Karpas-422 (cell line): ENCODE data around the gene LRRC38. TPM values are rescaled to one million over a fixed set of nuclear protein-coding genes. Genes with fewer than 3 reads are reported as not detected.

ENCODE experiments used
- DNase-seq: peaks from one replicate; pipeline ENCODE4 v3.0.0-alpha.2; 2015
- H2AFZ ChIP-seq: fragments of 200-600 bp; sonication (generic); 2 replicates; pipeline ENCODE4 v1.6.1; 2014; ENCODE audit warnings: antibody characterized with exemption, low read length, mixed read lengths
- H3K27ac ChIP-seq: fragments of 200-600 bp; sonication (generic); 2 replicates; pipeline ENCODE4 v1.5.1; 2014; ENCODE audit warnings: mild to moderate bottlenecking, low read length, moderate library complexity
- H3K27me3 ChIP-seq: fragments of 200-600 bp; sonication (generic); 2 replicates; pipeline ENCODE4 v1.6.1; 2014; ENCODE audit warnings: low read length, mixed read lengths
- H3K36me3 ChIP-seq: fragments of 200-600 bp; sonication (generic); 2 replicates; pipeline ENCODE4 v1.6.1; 2014; ENCODE audit warnings: low read length, mixed read lengths; ENCODE audit not compliant: insufficient read depth
- H3K4me1 ChIP-seq: fragments of 200-600 bp; sonication (generic); 2 replicates; pipeline ENCODE4 v1.6.1; 2014; ENCODE audit warnings: mild to moderate bottlenecking, low read length, mixed read lengths
- H3K4me2 ChIP-seq: fragments of 200-600 bp; sonication (generic); 2 replicates; pipeline ENCODE4 v1.6.1; 2014; ENCODE audit warnings: low read length, low read depth, mild to moderate bottlenecking; ENCODE audit not compliant: poor library complexity, severe bottlenecking
- H3K4me3 ChIP-seq: fragments of 200-600 bp; sonication (generic); 2 replicates; pipeline ENCODE4 v1.5.1; 2014; ENCODE audit warnings: mild to moderate bottlenecking, antibody characterized with exemption, low read length, mixed read lengths
- H3K79me2 ChIP-seq: fragments of 200-600 bp; sonication (generic); 2 replicates; pipeline ENCODE4 v1.6.1; 2014; ENCODE audit warnings: mild to moderate bottlenecking, low read length, mixed read lengths
- H3K9ac ChIP-seq: fragments of 200-600 bp; sonication (generic); 2 replicates; pipeline ENCODE4 v1.6.0; 2014; ENCODE audit warnings: low read length
- H3K9me2 ChIP-seq: fragments of 200-600 bp; sonication (generic), shearing (Covaris generic); replicated peaks from 2 replicates; pipeline ENCODE4 v1.6.0; 2014; ENCODE audit warnings: mild to moderate bottlenecking, low read length, moderate library complexity; ENCODE audit not compliant: insufficient read depth
- H3K9me3 ChIP-seq: fragments of 300-700, 200-600 bp; sonication (generic); 2 replicates; pipeline ENCODE4 v1.6.1; 2014; ENCODE audit warnings: low read length, mixed read lengths
- H4K20me1 ChIP-seq: fragments of 200-600 bp; sonication (generic); 2 replicates; pipeline ENCODE4 v1.6.1; 2014; ENCODE audit warnings: mild to moderate bottlenecking, antibody characterized with exemption, low read length, low read depth; ENCODE audit not compliant: insufficient read depth
- total RNA-seq: library from RNA; depleted of rRNA; stranded (reverse); fragments of >200 nt; shearing (Covaris generic); gene quantifications from 2 replicates; pipeline ENCODE4 v1.2.3, GENCODE V29; 2014; ENCODE audit warnings: low replicate concordance

The LRRC38 gene
- total RNA-seq, 1 experiment from 2014 or later: not detected

DNA sequence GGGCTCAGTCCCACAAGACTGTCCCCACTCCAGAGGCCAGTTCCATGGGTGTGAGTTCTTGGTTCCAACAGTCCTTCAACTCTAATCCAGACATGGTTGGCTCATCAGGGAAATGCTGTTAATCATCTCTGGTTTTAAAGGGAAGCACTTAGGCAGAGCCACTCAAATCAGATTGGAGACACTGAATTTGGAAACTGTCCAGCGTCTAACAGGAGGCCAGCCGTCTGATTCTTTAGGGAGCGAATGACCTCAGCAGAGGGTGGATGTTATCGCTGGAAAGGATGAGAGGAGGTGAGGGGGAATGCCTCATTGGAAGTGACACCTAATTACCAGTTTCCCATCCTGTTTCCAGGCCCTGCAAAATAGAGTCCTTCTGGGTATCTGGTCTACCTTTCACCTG is 22.8 kb upstream of the LRRC38 start:
- no peaks in the 10 kb centered on the region for H4K20me1 ChIP-seq
- no peak overlapping the region for H3K4me2 ChIP-seq
- H3K4me1 ChIP-seq: no peaks in the 10 kb centered on the region
- no peaks in the 10 kb centered on the region for H3K36me3 ChIP-seq
- H2AFZ ChIP-seq: no peak overlapping the region
- DNase-seq: no peak
- H3K9me3 ChIP-seq: no peaks in the 10 kb centered on the region
- H3K9ac ChIP-seq: no peak overlapping the region
- H3K27ac ChIP-seq: no peak overlapping the region
- H3K4me3 ChIP-seq: no peak overlapping the region
- no peaks in the 10 kb centered on the region for H3K27me3 ChIP-seq
- H3K9me2 ChIP-seq: no peaks in the 10 kb centered on the region
- H3K79me2 ChIP-seq: no peaks in the 10 kb centered on the region

DNA sequence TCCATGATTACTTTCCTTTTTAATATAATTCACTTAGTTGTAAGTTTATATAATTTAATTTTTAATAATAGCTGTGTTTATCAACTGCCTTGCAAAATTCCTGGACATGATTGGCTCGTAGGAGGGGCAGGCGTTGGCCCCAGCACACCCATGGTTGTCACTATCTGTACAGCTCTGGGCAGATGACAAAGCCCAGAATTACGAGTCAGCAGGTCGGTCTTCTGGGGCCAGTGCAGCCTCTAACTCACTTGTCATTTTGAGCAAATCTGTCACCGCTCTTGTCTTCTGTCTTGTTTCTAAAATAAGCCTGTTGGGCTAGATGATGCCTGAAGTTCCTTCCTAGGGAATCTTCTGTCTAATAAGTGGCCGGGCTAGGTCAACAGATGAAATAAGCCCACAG is 21.4 kb upstream of the LRRC38 start:
- no peak overlapping the region for H3K4me2 ChIP-seq
- H3K4me1 ChIP-seq: no peaks in the 10 kb centered on the region
- no peak overlapping the region for H3K9ac ChIP-seq
- no peaks in the 10 kb centered on the region for H3K9me2 ChIP-seq
- DNase-seq: no peak
- H3K9me3 ChIP-seq: no peaks in the 10 kb centered on the region
- no peak overlapping the region for H2AFZ ChIP-seq
- no peaks in the 10 kb centered on the region for H3K27me3 ChIP-seq
- H4K20me1 ChIP-seq: no peaks in the 10 kb centered on the region
- no peak overlapping the region for H3K27ac ChIP-seq
- H3K4me3 ChIP-seq: no peak overlapping the region
- H3K79me2 ChIP-seq: no peaks in the 10 kb centered on the region
- H3K36me3 ChIP-seq: no peaks in the 10 kb centered on the region

DNA sequence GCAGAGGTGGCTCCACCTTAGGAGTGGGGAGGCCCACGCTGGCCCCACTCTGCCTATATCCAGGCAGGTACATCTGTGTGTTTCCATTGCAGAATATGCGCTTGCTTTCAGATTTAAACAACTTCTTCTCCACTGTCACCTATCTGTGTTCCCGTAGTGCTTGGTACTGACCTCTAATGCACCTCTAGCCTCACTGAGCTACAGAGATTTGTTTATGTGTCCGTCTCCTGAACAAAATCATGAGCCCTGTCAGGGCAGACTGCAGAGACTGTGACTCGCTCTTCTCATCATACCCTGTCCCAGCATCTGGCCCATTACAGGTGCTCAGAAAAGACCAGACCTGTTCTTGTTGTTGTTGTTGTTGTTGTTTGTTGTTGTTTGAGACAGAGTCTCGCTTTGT is 14.5 kb upstream of the LRRC38 start:
- Histone ChIP-seq H3K27ac (no peak overlapping the region), H3K9me3 (no peaks in the 10 kb centered on the region), H3K27me3 (no peaks in the 10 kb centered on the region), H4K20me1 (no peaks in the 10 kb centered on the region), H3K9ac (no peak overlapping the region), H3K79me2 (no peaks in the 10 kb centered on the region), H2AFZ (no peak overlapping the region), H3K9me2 (no peaks in the 10 kb centered on the region), H3K4me2 (no peak overlapping the region), H3K36me3 (no peaks in the 10 kb centered on the region), H3K4me3 (no peak overlapping the region), H3K4me1 (no peaks in the 10 kb centered on the region)
- DNase-seq: no peak

DNA sequence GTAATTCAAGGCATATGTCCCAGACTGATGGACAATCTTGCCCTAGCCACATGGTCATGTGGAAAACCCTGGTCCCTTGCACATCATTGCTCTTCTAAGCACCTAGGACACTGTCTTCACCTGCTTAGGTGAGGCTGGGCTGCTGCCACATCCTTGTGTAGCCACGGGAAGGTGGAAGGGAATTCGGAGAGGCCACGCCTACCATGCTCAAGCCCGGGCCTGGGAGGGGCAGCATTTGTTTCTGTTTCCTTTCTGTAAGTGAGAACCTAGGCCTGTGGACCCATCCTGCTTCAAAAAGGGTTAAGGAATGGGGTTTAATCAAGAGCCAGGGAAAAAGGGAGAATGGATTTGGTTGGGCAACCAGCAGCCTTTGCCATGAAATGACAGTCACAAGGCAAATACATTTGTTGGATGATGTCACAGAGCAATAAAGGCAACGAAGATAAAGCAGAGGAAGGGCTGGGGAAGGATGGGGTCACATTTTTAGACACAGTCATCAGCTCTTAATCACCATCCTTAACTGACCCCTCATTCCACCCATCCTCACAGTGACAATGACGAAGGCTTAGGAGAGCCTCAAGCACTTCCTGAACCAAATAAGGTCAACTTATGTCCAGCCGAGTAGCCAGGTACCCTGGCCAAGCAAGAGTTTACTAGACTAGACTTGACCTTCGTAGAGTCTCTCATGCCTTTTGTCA is 10.1 kb upstream of the LRRC38 start:
- no peaks in the 10 kb centered on the region for H3K27me3 ChIP-seq
- H3K4me2 ChIP-seq: no peak overlapping the region
- H3K27ac ChIP-seq: no peak overlapping the region
- H2AFZ ChIP-seq: no peak overlapping the region
- no peaks in the 10 kb centered on the region for H3K79me2 ChIP-seq
- no peak for DNase-seq
- no peaks in the 10 kb centered on the region for H3K9me2 ChIP-seq
- no peaks in the 10 kb centered on the region for H3K9me3 ChIP-seq
- no peak overlapping the region for H3K4me3 ChIP-seq
- H3K4me1 ChIP-seq: no peaks in the 10 kb centered on the region
- H3K36me3 ChIP-seq: no peaks in the 10 kb centered on the region
- no peaks in the 10 kb centered on the region for H4K20me1 ChIP-seq
- no peak overlapping the region for H3K9ac ChIP-seq

DNA sequence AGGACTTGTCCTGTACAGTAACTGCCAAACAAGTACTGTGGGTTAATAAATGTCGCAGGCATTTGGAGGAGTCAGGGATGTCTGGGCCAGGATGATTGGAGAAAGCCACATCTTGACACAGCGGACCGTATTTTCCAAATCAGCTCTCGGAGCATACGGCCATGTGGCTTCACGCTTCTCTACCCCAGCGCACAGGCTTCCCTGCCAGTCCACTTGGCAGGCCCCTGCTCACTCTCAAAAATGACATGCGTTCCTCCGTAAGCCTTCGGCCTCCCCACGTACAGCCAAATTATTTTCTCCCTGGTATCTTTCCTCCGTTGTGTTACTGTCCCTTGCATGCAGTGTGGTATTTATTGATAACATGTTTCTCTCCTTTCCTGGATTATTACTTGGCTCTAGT is 7.2 kb upstream of the LRRC38 start:
- no peaks in the 10 kb centered on the region for H3K4me1 ChIP-seq
- H3K4me3 ChIP-seq: no peak overlapping the region
- H4K20me1 ChIP-seq: no peaks in the 10 kb centered on the region
- H3K9me2 ChIP-seq: no peaks in the 10 kb centered on the region
- H3K79me2 ChIP-seq: no peaks in the 10 kb centered on the region
- H3K9ac ChIP-seq: no peak overlapping the region
- H2AFZ ChIP-seq: no peak overlapping the region
- H3K9me3 ChIP-seq: no peaks in the 10 kb centered on the region
- H3K36me3 ChIP-seq: no peaks in the 10 kb centered on the region
- no peaks in the 10 kb centered on the region for H3K27me3 ChIP-seq
- no peak for DNase-seq
- no peak overlapping the region for H3K27ac ChIP-seq
- no peak overlapping the region for H3K4me2 ChIP-seq

DNA sequence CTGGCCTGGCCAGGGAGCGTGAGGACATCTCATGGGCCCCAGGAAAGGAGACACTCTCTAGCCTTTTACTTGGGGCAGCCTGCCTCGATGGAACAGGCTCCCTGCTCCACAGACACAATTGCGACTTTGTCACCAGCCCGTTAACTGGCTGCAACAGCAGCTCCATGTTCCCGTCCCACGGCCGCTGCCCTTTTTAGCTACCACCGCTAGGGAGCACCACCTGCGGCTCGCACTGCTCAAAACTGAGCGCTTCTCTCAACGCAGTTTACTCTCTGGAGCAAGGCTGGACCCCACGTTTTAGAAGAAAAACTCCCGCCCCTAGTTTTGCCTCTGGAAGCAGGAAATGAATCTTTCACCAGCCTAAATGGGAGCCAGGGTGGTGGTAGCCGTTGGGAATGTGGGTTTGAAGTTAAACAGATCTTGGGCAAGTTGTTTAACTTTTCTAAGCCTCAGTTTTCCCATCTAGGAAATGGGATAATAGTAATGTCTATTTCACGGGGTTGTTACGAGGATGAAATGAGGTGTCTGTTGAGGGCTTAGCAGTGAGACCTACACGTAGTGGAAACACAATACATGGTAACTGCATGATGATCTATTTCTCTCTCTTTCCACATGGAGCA is 3.5 kb upstream of the LRRC38 start:
- H2AFZ ChIP-seq: no peak overlapping the region
- H3K27ac ChIP-seq: no peak overlapping the region
- H3K4me1 ChIP-seq: no peaks in the 10 kb centered on the region
- H3K9me2 ChIP-seq: no peaks in the 10 kb centered on the region
- H3K9ac ChIP-seq: no peak overlapping the region
- no peaks in the 10 kb centered on the region for H3K9me3 ChIP-seq
- peak; percentile 45 for DNase-seq
- H3K79me2 ChIP-seq: no peaks in the 10 kb centered on the region
- no peaks in the 10 kb centered on the region for H3K27me3 ChIP-seq
- no peak overlapping the region for H3K4me3 ChIP-seq
- H3K4me2 ChIP-seq: no peak overlapping the region
- H3K36me3 ChIP-seq: no peaks in the 10 kb centered on the region
- no peaks in the 10 kb centered on the region for H4K20me1 ChIP-seq

DNA sequence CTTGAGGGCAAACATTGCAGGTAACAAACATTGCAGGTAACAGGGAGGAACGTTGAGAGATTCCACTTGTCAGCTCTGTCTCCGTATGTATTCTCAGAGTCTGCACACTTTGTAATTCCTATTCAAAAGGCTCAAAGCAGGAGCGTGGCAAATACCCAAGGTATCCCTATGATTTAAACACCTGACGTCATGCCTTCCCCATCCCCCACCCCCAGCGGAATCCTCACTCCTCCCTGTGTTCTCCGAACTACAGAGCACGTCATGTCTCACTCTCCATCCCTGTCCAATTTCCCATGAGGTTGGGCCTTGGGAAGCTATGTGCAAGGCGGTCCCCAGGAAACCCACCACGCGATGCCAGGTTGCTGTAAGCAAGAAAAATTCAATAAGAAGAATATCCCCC is 2.8 kb upstream of the LRRC38 start:
- no peaks in the 10 kb centered on the region for H3K27me3 ChIP-seq

DNA sequence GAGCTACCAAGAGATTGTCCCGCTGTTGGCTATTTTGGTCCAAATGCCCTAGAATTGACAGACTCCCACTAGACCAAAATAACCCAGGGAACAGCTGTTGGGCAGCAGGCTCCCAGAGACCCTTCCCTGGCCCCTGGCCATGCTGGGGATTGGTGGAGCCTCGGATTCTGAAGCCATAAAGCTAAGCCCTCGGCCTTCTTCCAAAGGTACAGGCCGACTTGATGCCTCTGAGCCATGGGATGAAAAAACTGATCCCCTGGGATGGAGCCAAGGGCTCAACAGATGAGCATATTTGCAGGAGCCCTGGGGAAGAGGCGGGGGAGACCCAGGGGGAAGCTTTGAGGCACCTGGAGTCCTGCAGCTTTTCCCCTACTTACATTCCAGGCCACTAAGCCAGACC is 1.0 kb upstream of the LRRC38 start:
- H3K9me3 ChIP-seq: no peaks in the 10 kb centered on the region
- no peak overlapping the region for H3K9ac ChIP-seq
- H2AFZ ChIP-seq: no peak overlapping the region
- no peaks in the 10 kb centered on the region for H3K79me2 ChIP-seq
- no peak overlapping the region for H3K4me2 ChIP-seq
- H3K27me3 ChIP-seq: no peaks in the 10 kb centered on the region
- H4K20me1 ChIP-seq: no peaks in the 10 kb centered on the region
- no peak overlapping the region for H3K4me3 ChIP-seq
- DNase-seq: no peak
- no peaks in the 10 kb centered on the region for H3K9me2 ChIP-seq
- H3K27ac ChIP-seq: no peak overlapping the region
- H3K4me1 ChIP-seq: no peaks in the 10 kb centered on the region
- no peaks in the 10 kb centered on the region for H3K36me3 ChIP-seq

More for the DNA sequence above, 2.8 kb upstream of the LRRC38 start:
- Histone ChIP-seq H2AFZ (no peak overlapping the region), H3K9me3 (no peaks in the 10 kb centered on the region), H3K9me2 (no peaks in the 10 kb centered on the region), H3K4me3 (no peak overlapping the region), H3K4me1 (no peaks in the 10 kb centered on the region), H4K20me1 (no peaks in the 10 kb centered on the region), H3K4me2 (no peak overlapping the region), H3K79me2 (no peaks in the 10 kb centered on the region), H3K27ac (no peak overlapping the region), H3K9ac (no peak overlapping the region), H3K36me3 (no peaks in the 10 kb centered on the region)
- no peak for DNase-seq
